Measurements from ENCODE around the gene OR52W1. TPM values are rescaled to one million over a fixed set of nuclear protein-coding genes. Genes with fewer than 3 reads are reported as not detected.

OR52W1 gene
- not detected for total RNA-seq

GRCh38 chr11:6199174-6199810, at the start of gene OR52W1:
TSS of gene OR52W1 (plus strand) at chr11:6199224. CDS start at chr11:6199224, 0 bp downstream.

GRCh38 chr11:6170226-6170625, 28.8 kb upstream of the OR52W1 start, which contains the start of gene OR52B2:
TSS of gene OR52B2 (minus strand) at chr11:6170326. CDS start at chr11:6170326, 0 bp downstream.

GRCh38 chr11:6205366-6205765, 6.3 kb downstream of the OR52W1 start, which contains the start of gene C11orf42:
TSS of gene C11orf42 (plus strand) at chr11:6205557. CDS start at chr11:6205616, 59 bp downstream.

GRCh38 chr11:6234387-6235107, 35.5 kb downstream of the OR52W1 start, which contains the start of gene FHIP1B:
TSS of gene FHIP1B (minus strand) at chr11:6234636. CDS start at chr11:6224516, 10,120 bp downstream.

GRCh38 chr11:6238902-6239301, 39.9 kb downstream of the OR52W1 start, which contains the start of gene CNGA4:
TSS of gene CNGA4 (plus strand) at chr11:6239089. CDS start at chr11:6239207, 118 bp downstream.

Other genes starting within 250 kb of the OR52W1 start
- not detected for gene OR56A5, start 230.7 kb upstream of the OR52W1 start, total RNA-seq
- gene OR52L1, start 212.2 kb upstream of the OR52W1 start, total RNA-seq: not detected
- gene OR56A4, start 192.3 kb upstream of the OR52W1 start, total RNA-seq: not detected
- not detected for gene OR56A1, start 168.5 kb upstream of the OR52W1 start, total RNA-seq
- not detected for gene OR56B4, start 91.5 kb upstream of the OR52W1 start, total RNA-seq
- not detected for gene OR52B2, start 28.9 kb upstream of the OR52W1 start, total RNA-seq
- not detected for gene C11orf42, start 6.3 kb downstream of the OR52W1 start, total RNA-seq
- gene FHIP1B, start 35.4 kb downstream of the OR52W1 start, total RNA-seq: 10 to 100 TPM; 24.1 to 24.3 TPM
- under 1 TPM in 1 of 2 experiments, not detected in 1; 0.22 TPM for gene CNGA4, start 39.9 kb downstream of the OR52W1 start, total RNA-seq
- not detected for gene CCKBR, start 60.6 kb downstream of the OR52W1 start, total RNA-seq
- gene CAVIN3, start 121.3 kb downstream of the OR52W1 start, total RNA-seq: 1 to 10 TPM; 1.3 to 1.5 TPM
- 10 to 100 TPM; 50.0 to 50.1 TPM for gene SMPD1, start 191.2 kb downstream of the OR52W1 start, total RNA-seq
- 10 to 100 TPM; 63.5 to 66.8 TPM for gene APBB1, start 219.9 kb downstream of the OR52W1 start, total RNA-seq
- under 1 TPM in 1 of 2 experiments, not detected in 1; 0.39 TPM for gene HPX, start 241.8 kb downstream of the OR52W1 start, total RNA-seq

Data from activated naive CD4-positive, alpha-beta T cell treated with anti-CD3 and anti-CD28 coated beads, Interleukin-2, amount 10 ng/mL, durations not matched to agents 5 hours and 36 hours (primary cell).